Thymus (tissue), 11 donors: ENCODE measurements around the gene CALU. TPM values are rescaled to one million over a fixed set of nuclear protein-coding genes. Genes with fewer than 3 reads are reported as not detected.
A peak's percentile ranks its signal among the peaks of the same experiment; 100 is the strongest.

Experiments
- DNase-seq, 9 donors: peaks; one replicate each; pipeline ENCODE4 v3.0.0-alpha.2; 2013; ENCODE audit warnings: low spot score in 9 of 9, low read depth in 6 of 9, missing footprints in 1 of 9
- H3K27ac ChIP-seq, 2 donors: one replicate each; pipeline ENCODE4 v1.5.1; 2013; ENCODE audit warnings: control low read depth in 1 of 2, low read depth in 1 of 2, low read length in 1 of 2, mild to moderate bottlenecking in 1 of 2, moderate library complexity in 1 of 2
- H3K27me3 ChIP-seq, 2 donors: one replicate each; pipeline ENCODE4 v1.5.1; 2013; ENCODE audit warnings: low read length in 1 of 2; ENCODE audit not compliant: control insufficient read depth in 2 of 2, insufficient read depth in 1 of 2
- H3K36me3 ChIP-seq, 2 donors: one replicate each; pipeline ENCODE4 v1.5.1; 2013; ENCODE audit warnings: low read length in 1 of 2, mild to moderate bottlenecking in 1 of 2, moderate library complexity in 1 of 2; ENCODE audit not compliant: control insufficient read depth in 2 of 2, insufficient read depth in 2 of 2
- H3K4me1 ChIP-seq, 2 donors: one replicate each; pipeline ENCODE4 v1.5.1; 2013; ENCODE audit warnings: low read length in 2 of 2; ENCODE audit not compliant: control insufficient read depth in 2 of 2, insufficient read depth in 2 of 2
- H3K4me3 ChIP-seq, 2 donors: one replicate each; pipeline ENCODE4 v1.5.1; 2013; ENCODE audit warnings: low read length in 2 of 2, control low read depth in 1 of 2, mild to moderate bottlenecking in 1 of 2
- H3K9me3 ChIP-seq, 2 donors: one replicate each; pipeline ENCODE4 v1.5.1; 2013; ENCODE audit warnings: low read length in 1 of 2, mild to moderate bottlenecking in 1 of 2; ENCODE audit not compliant: control insufficient read depth in 2 of 2, insufficient read depth in 1 of 2
- WGBS: extraction: QIAGEN DNeasy Blood & Tissue Kit; methylation state at CpG from one replicate; pipeline ENCODE4 v1.1.7; 2013; 5-methylcytosine and 5-hydroxymethylcytosine counted together
- polyA plus RNA-seq: library from polyadenylated mRNA; stranded (reverse); fragments of 200-250 nt; gene quantifications from one replicate; pipeline ENCODE4 v1.2.3, GENCODE V29; 2013
- total RNA-seq: library from RNA; stranded (reverse); fragments of 120-200 nt; gene quantifications from one replicate; pipeline ENCODE4 v1.2.4, GENCODE V29; 2013
- donor health status: healthy.

CALU gene
- total and polyA plus RNA-seq, 2 donors: 22.2 to 44.4 TPM

GRCh38 chr7:128785738-128786137 is 46.6 kb downstream of the CALU start:
- Histone ChIP-seq H3K4me3 (no peak overlapping the region), H3K36me3 (no peaks in the 10 kb centered on the region), H3K27ac (no peak overlapping the region), H3K27me3 (peaks cover 0 to 20% of the 10 kb centered on the region in 2 donors), H3K9me3 (no peaks in the 10 kb centered on the region), H3K4me1 (peaks cover 4 to 6% of the 10 kb centered on the region in 2 donors)
- no peak for DNase-seq
- WGBS: 82% methylated on average over 3 of the region's 3 CpGs

- Histone ChIP-seq H3K27ac (no peak overlapping the region), H3K27me3 (peaks cover 0 to 34% of the 10 kb centered on the region in 2 donors), H3K4me3 (no peak overlapping the region), H3K36me3 (no peaks in the 10 kb centered on the region), H3K4me1 (peaks cover 10 to 23% of the 10 kb centered on the region in 2 donors), H3K9me3 (no peaks in the 10 kb centered on the region)
- DNase-seq: no peak
- 93% methylated on average over 9 of the region's 9 CpGs for WGBS
Observed at GRCh38 chr7:128788446-128789412, 49.6 kb downstream of the CALU start.

GRCh38 chr7:128790315-128791041 is 51.3 kb downstream of the CALU start:
- peaks cover 0 to 4% of the 10 kb centered on the region in 2 donors for H3K36me3 ChIP-seq
- H3K27me3 ChIP-seq: peaks cover 0 to 34% of the 10 kb centered on the region in 2 donors
- H3K27ac ChIP-seq: no peak overlapping the region
- H3K9me3 ChIP-seq: no peaks in the 10 kb centered on the region
- DNase-seq: peak in 5 of 9 donors; percentile 15 to 49 (median 25)
- WGBS: 17% methylated on average over 45 of the region's 45 CpGs
- H3K4me3 ChIP-seq: peak overlapping the region; percentile 69 to 77
- peaks cover 10 to 23% of the 10 kb centered on the region in 2 donors for H3K4me1 ChIP-seq

- H3K27ac ChIP-seq: peak within 1 kb of the TSS in 1 of 2 donors; percentile 64
- H3K9me3 ChIP-seq: no peaks in the 10 kb centered on the region
- H3K36me3 ChIP-seq: peaks cover 0 to 4% of the 10 kb centered on the region in 2 donors
- peaks cover 0 to 34% of the 10 kb centered on the region in 2 donors for H3K27me3 ChIP-seq
- H3K4me3 ChIP-seq: peak within 1 kb of the TSS; percentile 76 to 77
- DNase-seq: peak; percentile 31 to 91 (median 78)
- WGBS: 1% methylated on average over 80 of the region's 80 CpGs
- peaks cover 10 to 23% of the 10 kb centered on the region in 2 donors for H3K4me1 ChIP-seq
Observed at GRCh38 chr7:128791121-128791971, 52.2 kb downstream of the CALU start, which contains the start of gene CCDC136. CCDC136 (plus strand) TSS chr7:128791968; CDS start chr7:128792412, 444 bp downstream.

GRCh38 chr7:128791972-128792327 is 52.8 kb downstream of the CALU start:
- H3K4me1 ChIP-seq: peaks cover 10 to 23% of the 10 kb centered on the region in 2 donors
- no peaks in the 10 kb centered on the region for H3K9me3 ChIP-seq
- no peak overlapping the region for H3K27ac ChIP-seq
- H3K4me3 ChIP-seq: peak overlapping the region; percentile 76 to 77
- peaks cover 0 to 4% of the 10 kb centered on the region in 2 donors for H3K36me3 ChIP-seq
- peaks cover 0 to 34% of the 10 kb centered on the region in 2 donors for H3K27me3 ChIP-seq
- WGBS: 65% methylated on average over 9 of the region's 9 CpGs
- DNase-seq: no peak

GRCh38 chr7:128792471-128793180 is 53.5 kb downstream of the CALU start:
- peaks cover 0 to 34% of the 10 kb centered on the region in 2 donors for H3K27me3 ChIP-seq
- H3K4me1 ChIP-seq: peaks cover 10 to 23% of the 10 kb centered on the region in 2 donors
- no peak overlapping the region for H3K27ac ChIP-seq
- H3K9me3 ChIP-seq: no peaks in the 10 kb centered on the region
- DNase-seq: peak in 2 of 9 donors; percentile 10 to 27
- H3K4me3 ChIP-seq: no peak overlapping the region
- H3K36me3 ChIP-seq: peaks cover 0 to 4% of the 10 kb centered on the region in 2 donors
- WGBS: 58% methylated on average over 10 of the region's 10 CpGs

- H3K4me3 ChIP-seq: no peak overlapping the region
- H3K9me3 ChIP-seq: no peaks in the 10 kb centered on the region
- H3K36me3 ChIP-seq: peaks cover 0 to 4% of the 10 kb centered on the region in 2 donors
- H3K4me1 ChIP-seq: peaks cover 10 to 23% of the 10 kb centered on the region in 2 donors
- peaks cover 0 to 34% of the 10 kb centered on the region in 2 donors for H3K27me3 ChIP-seq
- DNase-seq: no peak
- 93% methylated on average over 5 of the region's 5 CpGs for WGBS
- no peak overlapping the region for H3K27ac ChIP-seq
Observed at GRCh38 chr7:128793181-128793547, 54.0 kb downstream of the CALU start.

- Histone ChIP-seq H3K9me3 (no peaks in the 10 kb centered on the region), H3K27me3 (peaks cover 0 to 27% of the 10 kb centered on the region in 2 donors), H3K4me3 (no peak overlapping the region), H3K4me1 (peaks cover 10 to 23% of the 10 kb centered on the region in 2 donors), H3K27ac (no peak overlapping the region), H3K36me3 (peaks cover 0 to 4% of the 10 kb centered on the region in 2 donors)
- DNase-seq: peak in 4 of 9 donors; percentile 13 to 39 (median 20)
- 57% methylated on average over 3 of the region's 3 CpGs for WGBS
Observed at GRCh38 chr7:128794020-128794419, 54.9 kb downstream of the CALU start.
